Loucy (cell line): ENCODE measurements around the gene ZNF609.

Source experiments
- H2AFZ ChIP-seq: fragments of 200-600 bp; sonication (generic); 2 replicates; pipeline ENCODE4 v1.6.0; 2016; ENCODE audit warnings: antibody characterized with exemption, mild to moderate bottlenecking, low read length, moderate library complexity
- H3F3A ChIP-seq: fragments of 200-600 bp; 2 replicates; pipeline ENCODE4 v1.6.0; 2016; ENCODE audit warnings: antibody characterized with exemption, low read depth, mild to moderate bottlenecking
- H3K27me3 ChIP-seq: fragments of 200-600 bp; sonication (generic); 2 replicates; pipeline ENCODE4 v1.6.1; 2014; ENCODE audit warnings: low read length, mild to moderate bottlenecking; ENCODE audit not compliant: insufficient read depth, poor library complexity, severe bottlenecking
- H3K36me3 ChIP-seq: fragments of 200-600 bp; sonication (generic); 2 replicates; pipeline ENCODE4 v1.6.1; 2016; ENCODE audit warnings: low read length; ENCODE audit not compliant: insufficient read depth
- H3K4me1 ChIP-seq: fragments of 200-600 bp; sonication (generic); 2 replicates; pipeline ENCODE4 v1.5.1; 2014; ENCODE audit warnings: low read length, mild to moderate bottlenecking; ENCODE audit not compliant: insufficient read depth, poor library complexity, severe bottlenecking
- H3K4me2 ChIP-seq: fragments of 200-600 bp; sonication (generic); 2 replicates; pipeline ENCODE4 v1.6.0; 2014; ENCODE audit warnings: antibody characterized with exemption, low read length, low read depth, mild to moderate bottlenecking; ENCODE audit not compliant: poor library complexity, severe bottlenecking
- H3K4me3 ChIP-seq: fragments of 200-600 bp; sonication (generic); 2 replicates; pipeline ENCODE4 v1.5.1; 2014; ENCODE audit warnings: low read length, mild to moderate bottlenecking, mixed read lengths; ENCODE audit not compliant: poor library complexity, severe bottlenecking
- H3K79me2 ChIP-seq: fragments of 200-600 bp; sonication (generic); 2 replicates; pipeline ENCODE4 v1.6.1; 2014; ENCODE audit warnings: low read length; ENCODE audit not compliant: insufficient read depth
- H3K9ac ChIP-seq: fragments of 200-600 bp; sonication (generic); 2 replicates; pipeline ENCODE4 v1.6.0; 2014; ENCODE audit warnings: mild to moderate bottlenecking, low read depth, low read length, moderate library complexity; ENCODE audit not compliant: poor library complexity, severe bottlenecking
- H3K9me2 ChIP-seq: fragments of 200-600 bp; sonication (generic); replicated peaks from 2 replicates; pipeline ENCODE4 v1.6.1; 2016; ENCODE audit warnings: low read depth, low read length, mixed read lengths
- H3K9me3 ChIP-seq: fragments of 200-600 bp; sonication (generic); 2 replicates; pipeline ENCODE4 v1.6.1; 2014; ENCODE audit warnings: mild to moderate bottlenecking, antibody characterized with exemption, low read length, low read depth; ENCODE audit not compliant: insufficient read depth
- H4K20me1 ChIP-seq: fragments of 200-600 bp; sonication (generic); 2 replicates; pipeline ENCODE4 v1.6.0; 2014; ENCODE audit warnings: antibody characterized with exemption, low read length, mild to moderate bottlenecking; ENCODE audit not compliant: insufficient read depth, poor library complexity, severe bottlenecking
- CTCF ChIP-seq: fragments of 200-600 bp; sonication (generic); conservative IDR thresholded peaks from 2 replicates; pipeline ENCODE4 v1.5.1; 2014; ENCODE audit warnings: mild to moderate bottlenecking, antibody characterized with exemption, low read length
- EZH2phosphoT487 ChIP-seq: fragments of 200-600 bp; IDR thresholded peaks from 2 replicates; pipeline ENCODE4 v1.6.1; 2018; ENCODE audit warnings: antibody characterized with exemption, mild to moderate bottlenecking, moderate library complexity, borderline replicate concordance

The ZNF609 gene

GRCh38 chr15:64443747-64444621 lies 16.4 kb upstream of the ZNF609 start:
- Histone ChIP-seq H3K27me3 (no peaks in the 10 kb centered on the region), H3K4me3 (peak overlapping the region; percentile 8), H3K9ac (no peak overlapping the region), H3K9me3 (no peaks in the 10 kb centered on the region), H3K9me2 (no peaks in the 10 kb centered on the region), H3K4me1 (peaks cover 25% of the 10 kb centered on the region), H3F3A (0 out of 2 replicates have a peak, but pooled peaks cover 5% of the 10 kb centered on the region), H2AFZ (no peak overlapping the region), H3K36me3 (peaks cover 5% of the 10 kb centered on the region; the same call in 1 of the 2 replicates), H4K20me1 (no peaks in the 10 kb centered on the region), H3K4me2 (peak overlapping the region; percentile 52), H3K79me2 (no peaks in the 10 kb centered on the region)
- no peak for TF ChIP-seq EZH2phosphoT487
- no peak for TF ChIP-seq CTCF

GRCh38 chr15:64444836-64445235 lies 15.5 kb upstream of the ZNF609 start:
- no peaks in the 10 kb centered on the region for H4K20me1 ChIP-seq
- no peaks in the 10 kb centered on the region for H3K9me3 ChIP-seq
- no peaks in the 10 kb centered on the region for H3K27me3 ChIP-seq
- H3K4me3 ChIP-seq = no peak overlapping the region
- no peaks in the 10 kb centered on the region for H3K79me2 ChIP-seq
- peak overlapping the region; percentile 52 for H3K4me2 ChIP-seq
- H3F3A ChIP-seq = 0 out of 2 replicates have a peak, but pooled peaks cover 3% of the 10 kb centered on the region
- no peak overlapping the region for H3K9ac ChIP-seq
- H3K36me3 ChIP-seq = peaks cover 5% of the 10 kb centered on the region; the same call in 1 of the 2 replicates
- TF ChIP-seq CTCF (no peak), EZH2phosphoT487 (no peak)
- H3K4me1 ChIP-seq = peaks cover 26% of the 10 kb centered on the region
- H2AFZ ChIP-seq = no peak overlapping the region
- no peaks in the 10 kb centered on the region for H3K9me2 ChIP-seq

DNA sequence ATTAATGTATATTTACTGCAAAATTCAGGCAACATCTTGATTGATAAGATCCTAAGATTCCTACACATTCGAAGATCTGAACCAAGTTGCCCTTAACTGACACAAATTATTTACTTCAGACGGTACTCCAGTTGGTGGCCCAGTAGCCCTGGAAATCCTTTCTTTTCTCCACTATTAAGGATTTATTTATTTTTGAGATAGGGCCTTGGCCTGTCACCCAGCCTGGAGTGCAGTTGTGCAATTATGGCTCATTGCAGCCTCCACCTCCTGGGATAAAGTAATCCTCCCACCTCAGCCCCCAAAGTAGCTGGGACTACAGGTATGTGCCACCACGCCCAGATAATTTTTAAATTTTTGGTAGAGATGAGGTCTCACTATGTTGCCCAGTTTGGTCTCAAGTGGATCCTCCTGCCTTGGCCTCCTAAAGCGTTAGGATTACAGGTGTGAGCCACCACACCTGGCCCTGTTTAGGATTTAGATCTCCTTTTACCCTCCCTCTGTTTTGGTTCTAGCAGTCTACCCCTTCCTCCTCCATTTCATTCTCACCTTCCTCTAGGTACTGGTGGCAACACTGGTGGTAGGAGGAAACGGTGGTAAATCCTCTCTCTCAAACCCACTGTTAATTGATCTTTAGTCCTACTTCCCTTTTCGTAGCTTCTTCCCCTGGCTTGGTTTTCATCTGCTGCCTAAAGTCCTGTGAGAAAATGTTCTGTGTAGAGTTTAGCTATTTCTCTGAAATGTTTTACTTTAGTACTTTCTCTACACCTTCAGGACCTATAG lies 12.7 kb upstream of the ZNF609 start:
- Histone ChIP-seq H3K4me2 (no peak overlapping the region), H3K9me2 (no peaks in the 10 kb centered on the region), H3K79me2 (no peaks in the 10 kb centered on the region), H3K4me3 (no peak overlapping the region), H3K27me3 (no peaks in the 10 kb centered on the region), H3K9ac (no peak overlapping the region), H4K20me1 (no peaks in the 10 kb centered on the region), H2AFZ (no peak overlapping the region), H3K36me3 (peaks cover 5% of the 10 kb centered on the region; the same call in 1 of the 2 replicates), H3K4me1 (peaks cover 23% of the 10 kb centered on the region), H3F3A (0 out of 2 replicates have a peak, but pooled peaks cover 3% of the 10 kb centered on the region), H3K9me3 (no peaks in the 10 kb centered on the region)
- no peak for TF ChIP-seq CTCF
- TF ChIP-seq EZH2phosphoT487 = no peak
